Stimulated activated naive CD8-positive, alpha-beta T cell treated with anti-CD3 and anti-CD28 coated beads, Interleukin-15, amount 100 ng/mL, for 72 hours (primary cell): ENCODE measurements around the gene GNG8.
"Not testable (repeated sequence)": the region's sequence is repeated elsewhere in the genome, so short reads cannot be mapped to it uniquely, and the experiment has no call there.

Source experiments
- ATAC-seq: fragments of 150-1000 bp; cut with Tn5 transposase; 2 replicates; pipeline ENCODE4 v1.10.0; 2021; ENCODE audit warnings: mild to moderate bottlenecking, moderate library complexity
- DNase-seq, 2 donors: peaks; one replicate each; pipeline ENCODE4 v3.0.0; 2021 to 2022
- H3K27ac Mint-ChIP-seq, 2 donors: one replicate each; pipeline ENCODE4 v1.8.0; 2022; ENCODE audit warnings: mild to moderate bottlenecking in 2 of 2, mixed read lengths in 2 of 2, moderate library complexity in 2 of 2
- H3K27me3 Mint-ChIP-seq: one replicate; pipeline ENCODE4 v1.8.0; 2022; ENCODE audit warnings: mixed read lengths
- H3K4me1 Mint-ChIP-seq: one replicate; pipeline ENCODE4 v1.8.0; 2022; ENCODE audit warnings: mild to moderate bottlenecking, mixed read lengths
- H3K4me3 Mint-ChIP-seq, 2 donors: one replicate each; pipeline ENCODE4 v1.8.0; 2022; ENCODE audit warnings: mild to moderate bottlenecking in 2 of 2, mixed read lengths in 2 of 2, moderate library complexity in 1 of 2
- H3K9me3 Mint-ChIP-seq, 2 donors: one replicate each; pipeline ENCODE4 v1.8.0; 2022; ENCODE audit warnings: mixed read lengths in 2 of 2

GNG8 gene

DNA sequence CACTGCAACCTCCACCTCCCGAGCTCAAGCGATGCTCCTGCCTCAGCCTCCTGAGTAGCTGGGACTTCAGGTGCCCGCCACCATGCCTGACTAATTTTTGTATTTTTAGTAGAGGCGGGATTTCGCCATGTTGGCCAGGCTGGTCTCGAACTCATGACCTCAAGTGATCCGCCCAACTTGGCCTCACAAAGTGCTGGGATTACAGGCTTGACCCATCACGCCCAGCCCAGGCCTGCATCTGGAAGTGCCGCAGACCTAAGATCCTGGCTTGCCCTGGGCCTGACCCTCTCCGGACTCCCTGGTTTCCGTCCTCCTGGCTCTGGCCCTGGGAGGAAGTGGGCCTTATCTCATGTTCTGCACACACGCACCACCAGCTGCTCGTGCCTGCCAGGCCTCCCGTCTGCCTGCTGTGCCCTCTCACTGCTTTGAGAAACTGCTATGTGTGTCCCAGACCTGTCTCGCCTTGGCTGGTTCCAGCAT lies 6.4 kb downstream of the GNG8 start:
- DNase-seq (no peak), ATAC-seq (no peak)
- Mint-ChIP-seq H3K27ac (peak overlapping the region in 1 of 2 donors; percentile 29), H3K27me3 (no peaks in the 10 kb centered on the region), H3K4me3 (no peak overlapping the region), H3K4me1 (peaks cover 70% of the 10 kb centered on the region), H3K9me3 (no peaks in the 10 kb centered on the region)

DNA sequence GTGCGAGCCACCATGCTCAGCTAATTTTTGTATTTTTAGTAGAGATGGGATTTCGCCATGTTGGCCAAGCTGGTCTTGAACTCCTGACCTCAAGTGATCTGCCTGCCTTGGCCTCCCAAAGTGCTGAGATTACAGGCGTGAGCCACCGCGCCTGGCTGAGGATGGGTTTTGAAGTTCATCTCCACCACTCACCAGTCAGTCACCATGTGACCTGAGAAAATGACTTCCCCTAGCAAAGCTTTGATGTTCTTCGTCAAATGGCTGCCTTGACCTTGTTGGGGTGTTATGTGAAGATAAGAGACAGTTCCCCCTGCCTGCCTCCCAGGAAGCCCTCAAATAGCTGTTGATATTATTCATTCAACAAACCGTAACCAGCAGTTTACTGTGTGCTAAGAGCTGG lies 7.0 kb downstream of the GNG8 start:
- not testable (repeated sequence) for DNase-seq, H3K9me3 Mint-ChIP-seq, H3K27me3 Mint-ChIP-seq, H3K4me3 Mint-ChIP-seq, ATAC-seq
- peak overlapping the region in 1 of 2 donors; percentile 35 for H3K27ac Mint-ChIP-seq
- H3K4me1 Mint-ChIP-seq, result peaks cover 76% of the 10 kb centered on the region

DNA sequence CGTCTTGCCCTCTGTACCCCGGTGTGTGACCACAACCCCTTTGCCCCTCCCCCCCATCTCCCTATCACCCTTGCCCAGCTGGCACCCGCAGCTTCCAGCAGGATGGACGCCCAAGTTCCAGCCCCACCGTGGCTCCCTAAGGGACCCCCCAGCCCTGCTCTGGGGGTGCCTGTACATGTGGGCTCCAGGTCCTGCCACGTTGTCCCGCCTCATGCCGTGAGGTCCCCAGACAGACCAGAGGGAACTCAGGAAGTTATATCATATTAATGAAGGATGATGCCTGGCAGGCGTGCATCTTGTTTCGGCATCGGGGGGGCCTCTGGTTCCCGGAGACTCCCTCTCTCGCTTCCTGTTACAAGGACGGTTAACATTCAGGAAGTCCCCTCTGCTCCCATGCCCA lies 9.6 kb downstream of the GNG8 start:
- no peak overlapping the region for H3K4me3 Mint-ChIP-seq
- H3K27ac Mint-ChIP-seq, result peak overlapping the region in 1 of 2 donors; percentile 79
- ATAC-seq (no peak), DNase-seq (no peak)
- H3K9me3 Mint-ChIP-seq, result no peaks in the 10 kb centered on the region
- peaks cover 85% of the 10 kb centered on the region for H3K4me1 Mint-ChIP-seq
- no peaks in the 10 kb centered on the region for H3K27me3 Mint-ChIP-seq

DNA sequence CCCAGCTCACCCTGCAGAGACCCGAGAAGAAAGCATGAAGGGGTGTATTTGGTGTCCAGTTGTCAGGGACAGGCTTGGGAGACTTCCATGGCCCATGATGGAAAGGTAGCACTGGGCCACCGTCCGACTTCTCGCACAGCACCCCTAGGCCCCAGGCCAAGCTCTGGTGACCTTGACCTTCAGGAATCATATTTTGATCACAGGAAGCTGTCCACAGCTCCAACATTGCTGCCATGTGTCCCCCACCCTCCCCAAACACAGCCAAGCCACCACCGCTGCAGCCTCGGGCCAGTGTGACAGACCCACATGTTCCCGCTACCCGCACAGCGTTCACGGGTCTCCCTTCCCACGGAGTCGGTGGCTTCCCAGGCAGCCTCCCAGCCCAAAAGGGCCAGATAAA lies 10.3 kb downstream of the GNG8 start:
- Mint-ChIP-seq H3K4me3 (peak overlapping the region in 1 of 2 donors; percentile 91), H3K27ac (no peak overlapping the region), H3K27me3 (no peaks in the 10 kb centered on the region), H3K4me1 (peaks cover 87% of the 10 kb centered on the region), H3K9me3 (no peaks in the 10 kb centered on the region)
- no peak for ATAC-seq
- DNase-seq, result no peak

DNA sequence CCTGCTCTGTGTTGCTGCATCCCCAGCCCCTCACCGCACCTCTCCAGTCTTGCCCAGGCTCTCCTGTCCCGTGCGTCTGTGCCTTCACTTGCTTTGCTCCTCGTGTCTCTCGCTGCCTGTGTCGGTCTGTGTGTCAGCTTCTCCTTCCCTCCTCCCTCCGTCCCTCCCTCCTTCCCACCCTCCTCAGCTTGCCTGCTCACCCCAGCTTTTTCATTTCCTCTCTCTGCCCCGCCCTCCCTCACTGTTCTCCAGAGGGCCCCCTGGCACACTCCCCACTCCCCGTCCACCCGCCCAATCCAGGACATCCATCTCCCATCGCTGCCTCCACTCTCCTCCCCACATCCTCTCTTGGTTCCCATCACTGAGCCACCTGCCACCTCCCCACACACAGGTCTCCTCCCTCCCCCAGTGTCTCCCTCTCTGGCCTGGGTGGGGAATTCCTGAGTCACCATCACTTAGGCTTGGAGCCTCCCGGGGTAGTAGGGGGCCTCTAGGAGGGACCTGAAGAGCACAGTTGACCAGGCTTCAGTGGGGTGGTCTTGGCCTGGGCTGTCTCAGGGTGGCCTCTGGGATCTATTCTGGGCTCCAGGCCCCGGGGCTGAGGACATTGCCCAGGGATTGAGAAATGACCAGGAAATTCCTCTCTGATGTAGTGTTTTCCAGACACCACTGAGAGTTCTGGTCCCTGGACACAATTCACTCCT lies 10.9 kb downstream of the GNG8 start, which contains the start of gene PTGIR:
Gene PTGIR (minus strand): TSS at position 132 of the 704 bp plus-strand sequence. CDS start 864 bp downstream, outside the sequence.
- DNase-seq (no peak), ATAC-seq (peak; percentile 55)
- peak within 1 kb of the TSS; percentile 89 to 91 for H3K4me3 Mint-ChIP-seq
- H3K27me3 Mint-ChIP-seq, result no peaks in the 10 kb centered on the region
- no peaks in the 10 kb centered on the region for H3K9me3 Mint-ChIP-seq
- H3K4me1 Mint-ChIP-seq, result peaks cover 88% of the 10 kb centered on the region
- H3K27ac Mint-ChIP-seq, result peak within 1 kb of the TSS; percentile 59 to 96

DNA sequence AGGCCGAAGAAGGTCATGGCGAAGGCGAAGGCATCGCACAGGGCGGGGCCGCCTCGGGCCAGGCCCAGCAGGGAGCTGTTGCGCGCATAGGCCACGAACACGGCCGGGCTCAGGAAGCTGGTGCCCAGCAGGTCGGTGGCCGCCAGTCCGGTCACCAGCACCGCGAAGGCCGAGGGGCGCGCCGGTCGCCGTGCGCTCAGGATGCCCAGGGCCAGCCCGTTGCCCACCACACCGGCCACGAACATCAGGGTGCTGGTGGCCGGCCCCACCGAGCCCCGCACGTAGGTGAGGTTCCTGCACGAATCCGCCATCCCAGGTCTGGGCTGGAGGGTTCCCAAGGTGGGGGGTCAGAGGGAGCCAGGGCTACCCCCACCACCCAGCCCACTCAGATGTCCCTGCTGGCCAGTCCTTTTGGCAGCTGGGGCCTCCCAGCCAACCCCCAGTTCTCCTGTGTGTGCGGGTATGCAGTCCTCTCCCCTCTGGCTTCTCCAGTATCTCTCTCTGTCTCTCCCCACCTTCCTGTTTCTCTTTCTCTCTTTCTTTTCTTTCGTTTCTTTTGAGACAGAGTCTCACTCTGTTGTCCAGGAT lies 12.0 kb downstream of the GNG8 start:
- Mint-ChIP-seq H3K27me3 (no peaks in the 10 kb centered on the region), H3K27ac (peak overlapping the region in 1 of 2 donors; percentile 96), H3K9me3 (no peaks in the 10 kb centered on the region), H3K4me1 (peaks cover 91% of the 10 kb centered on the region), H3K4me3 (peak overlapping the region; percentile 89 to 91)
- DNase-seq, result no peak
- no peak for ATAC-seq

DNA sequence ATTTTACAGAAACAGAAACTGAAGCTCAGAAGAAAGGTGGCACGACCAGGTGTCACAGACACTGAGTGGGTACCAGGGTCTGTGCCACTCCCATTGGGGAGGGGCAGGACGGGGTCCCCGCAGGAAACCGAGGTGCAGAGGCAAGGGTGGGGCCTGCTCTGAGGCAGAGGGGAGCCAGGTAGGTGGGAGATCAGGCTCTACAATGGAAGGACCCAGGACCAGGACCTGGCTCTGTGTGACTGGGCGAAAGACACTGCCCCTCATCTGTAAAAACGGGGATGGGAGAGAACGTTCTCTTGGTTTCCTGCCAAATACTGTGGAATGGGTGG lies 13.9 kb downstream of the GNG8 start:
- Mint-ChIP-seq H3K27ac (peak overlapping the region; percentile 84 to 89), H3K27me3 (no peaks in the 10 kb centered on the region), H3K4me3 (peak overlapping the region; percentile 83 to 94), H3K4me1 (peaks cover 87% of the 10 kb centered on the region), H3K9me3 (no peaks in the 10 kb centered on the region)
- ATAC-seq (no peak), DNase-seq (no peak)

DNA sequence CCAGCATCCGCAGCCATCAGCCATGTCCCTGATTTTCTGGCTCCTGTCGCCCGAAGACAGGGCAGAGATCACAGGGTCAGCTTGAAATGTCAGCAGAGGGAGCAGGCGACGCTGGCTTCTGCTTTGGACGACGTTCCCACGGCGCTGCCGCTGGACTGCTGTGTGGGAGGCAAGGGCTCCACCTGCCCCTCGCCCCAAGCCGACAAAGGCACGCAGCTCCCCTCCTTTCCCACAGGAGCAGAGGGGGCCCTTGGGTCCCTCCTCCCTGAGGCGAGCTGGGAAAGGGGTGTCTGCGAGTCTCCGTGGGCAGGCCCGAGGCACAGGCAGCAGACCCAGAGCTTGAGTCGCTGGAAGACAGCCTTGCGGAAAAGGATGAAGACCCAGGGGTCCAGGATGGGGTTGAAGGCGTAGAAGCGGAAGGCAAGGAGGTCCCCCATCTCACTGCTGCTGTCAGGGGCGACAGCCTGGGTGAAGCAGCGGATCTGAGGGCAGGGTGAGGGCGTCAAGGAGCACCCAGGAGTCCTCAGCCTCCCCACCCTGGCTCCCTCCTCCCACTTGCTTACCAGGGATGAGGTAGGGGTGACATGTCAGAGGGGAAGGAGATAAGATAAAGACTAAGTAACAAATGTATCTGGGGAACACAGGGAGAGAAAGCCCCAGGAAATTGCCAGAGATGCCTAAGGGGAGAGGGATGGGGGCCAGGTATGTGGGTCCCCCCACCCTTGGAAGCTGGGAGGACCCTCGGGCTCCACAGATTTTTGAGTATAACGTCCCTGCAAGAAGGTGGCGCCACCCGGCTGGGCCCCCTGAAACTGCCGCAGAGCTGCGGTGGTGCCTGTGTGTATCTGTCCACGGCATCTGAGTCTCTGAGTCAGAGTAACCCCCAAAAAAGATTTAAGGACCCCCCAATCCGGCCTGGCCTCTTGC lies 14.5 kb downstream of the GNG8 start:
- Mint-ChIP-seq H3K9me3 (no peaks in the 10 kb centered on the region), H3K27me3 (no peaks in the 10 kb centered on the region), H3K4me3 (peak overlapping the region; percentile 83 to 94), H3K27ac (peak overlapping the region; percentile 89 to 91), H3K4me1 (peaks cover 87% of the 10 kb centered on the region)
- DNase-seq (no peak), ATAC-seq (no peak)

DNA sequence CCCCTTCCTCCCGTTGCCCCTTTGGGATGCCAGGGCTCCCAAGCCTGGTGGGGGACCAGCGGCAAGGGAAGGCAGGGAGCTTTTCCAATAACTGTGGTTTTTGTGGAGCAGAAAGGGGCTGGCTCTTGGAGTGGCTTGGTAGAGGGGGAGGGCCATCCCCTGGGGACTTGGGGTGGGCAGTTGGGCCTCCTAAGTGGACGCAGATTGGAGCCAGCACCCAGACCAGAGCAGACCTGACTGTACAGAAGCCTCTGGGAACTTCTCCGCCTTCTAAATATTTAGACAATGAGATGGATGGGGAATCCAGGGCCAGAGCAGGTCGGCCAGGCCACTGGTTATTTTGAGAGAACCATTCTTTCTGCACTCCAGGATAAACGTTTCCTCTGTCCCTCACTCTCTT lies 15.3 kb downstream of the GNG8 start:
- ATAC-seq, result no peak
- Mint-ChIP-seq H3K4me3 (peak overlapping the region; percentile 83 to 94), H3K27ac (no peak overlapping the region), H3K27me3 (no peaks in the 10 kb centered on the region), H3K9me3 (no peaks in the 10 kb centered on the region), H3K4me1 (peaks cover 87% of the 10 kb centered on the region)
- DNase-seq, result no peak

DNA sequence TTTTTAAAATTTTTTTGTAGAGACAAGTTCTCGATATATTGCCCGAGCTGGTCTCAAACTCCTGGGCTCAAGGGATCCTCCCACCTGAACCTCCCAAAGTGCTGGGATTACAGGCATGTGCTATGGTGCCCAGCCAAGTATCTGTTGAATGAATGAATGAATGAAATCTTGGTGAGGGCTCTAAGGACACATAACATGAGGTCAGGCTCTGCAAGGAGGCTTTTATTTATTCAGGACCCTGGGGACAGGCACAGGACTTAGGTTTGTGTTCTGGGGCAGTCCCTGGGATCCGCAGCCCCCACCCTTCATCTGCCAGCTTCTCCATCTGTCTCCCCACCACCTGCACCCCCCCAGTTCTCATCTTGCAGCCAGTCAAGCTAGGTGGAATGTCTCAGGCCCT lies 15.7 kb downstream of the GNG8 start:
- Mint-ChIP-seq H3K27ac (peak overlapping the region; percentile 94), H3K4me1 (peaks cover 86% of the 10 kb centered on the region), H3K9me3 (no peaks in the 10 kb centered on the region), H3K4me3 (peak overlapping the region; percentile 83 to 94), H3K27me3 (no peaks in the 10 kb centered on the region)
- DNase-seq (no peak), ATAC-seq (no peak)

DNA sequence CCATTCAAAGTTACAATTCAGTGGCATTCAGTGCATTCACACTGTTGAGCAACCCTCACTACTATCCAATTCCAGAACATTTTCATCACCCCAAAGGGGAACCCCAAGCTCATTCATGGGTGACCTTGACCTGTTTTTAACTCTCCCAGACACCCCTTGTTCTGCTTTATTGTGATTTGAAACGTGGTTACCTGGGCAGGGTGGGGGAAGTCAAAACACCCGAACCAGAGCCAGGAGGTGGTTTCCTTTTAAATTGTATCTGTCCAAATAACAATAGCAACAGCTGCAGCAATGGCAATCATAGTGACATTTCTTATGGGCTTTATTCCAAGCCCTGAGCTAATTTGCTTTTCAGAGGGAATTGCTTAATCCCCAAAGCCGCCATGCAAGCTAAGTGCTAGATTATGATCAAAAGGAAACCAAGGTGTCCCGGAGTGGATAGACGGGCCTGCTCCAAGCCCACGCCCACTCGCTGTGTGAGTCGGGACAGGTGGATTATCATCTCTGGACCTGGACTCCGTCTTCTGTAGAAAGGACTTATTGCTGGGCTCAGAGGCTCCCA lies 17.3 kb downstream of the GNG8 start:
- H3K9me3 Mint-ChIP-seq, result no peaks in the 10 kb centered on the region
- peak overlapping the region; percentile 83 to 94 for H3K4me3 Mint-ChIP-seq
- H3K4me1 Mint-ChIP-seq, result peaks cover 87% of the 10 kb centered on the region
- DNase-seq (peak in 1 of 2 donors; percentile 59), ATAC-seq (peak; percentile 22)
- H3K27me3 Mint-ChIP-seq, result no peaks in the 10 kb centered on the region
- peak overlapping the region; percentile 94 for H3K27ac Mint-ChIP-seq

DNA sequence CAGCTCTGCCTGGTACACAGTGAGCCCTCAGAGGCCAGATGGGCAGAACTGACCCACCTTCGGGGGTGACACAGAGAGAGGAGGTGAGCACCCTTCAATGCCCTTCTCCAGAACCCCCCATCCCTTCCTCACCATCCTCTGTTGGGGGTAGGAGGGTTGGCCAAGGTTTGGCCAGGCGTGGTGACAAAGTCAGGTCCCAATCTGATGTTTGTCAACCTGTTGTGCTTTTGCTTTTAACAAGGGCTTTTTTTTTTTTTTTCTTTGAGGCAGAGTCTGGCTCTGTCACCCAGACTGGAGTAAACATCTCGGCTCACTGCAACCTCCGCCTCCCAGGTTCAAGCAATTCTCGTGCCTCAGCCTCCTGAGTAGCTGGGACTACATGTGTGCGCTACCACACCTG lies 18.4 kb downstream of the GNG8 start:
- H3K27me3 Mint-ChIP-seq, result no peaks in the 10 kb centered on the region
- DNase-seq (peak in 1 of 2 donors; percentile 54), ATAC-seq (peak; percentile 3)
- H3K4me3 Mint-ChIP-seq, result peak overlapping the region; percentile 83 to 84
- no peaks in the 10 kb centered on the region for H3K9me3 Mint-ChIP-seq
- peak overlapping the region in 1 of 2 donors; percentile 25 for H3K27ac Mint-ChIP-seq
- peaks cover 88% of the 10 kb centered on the region for H3K4me1 Mint-ChIP-seq

DNA sequence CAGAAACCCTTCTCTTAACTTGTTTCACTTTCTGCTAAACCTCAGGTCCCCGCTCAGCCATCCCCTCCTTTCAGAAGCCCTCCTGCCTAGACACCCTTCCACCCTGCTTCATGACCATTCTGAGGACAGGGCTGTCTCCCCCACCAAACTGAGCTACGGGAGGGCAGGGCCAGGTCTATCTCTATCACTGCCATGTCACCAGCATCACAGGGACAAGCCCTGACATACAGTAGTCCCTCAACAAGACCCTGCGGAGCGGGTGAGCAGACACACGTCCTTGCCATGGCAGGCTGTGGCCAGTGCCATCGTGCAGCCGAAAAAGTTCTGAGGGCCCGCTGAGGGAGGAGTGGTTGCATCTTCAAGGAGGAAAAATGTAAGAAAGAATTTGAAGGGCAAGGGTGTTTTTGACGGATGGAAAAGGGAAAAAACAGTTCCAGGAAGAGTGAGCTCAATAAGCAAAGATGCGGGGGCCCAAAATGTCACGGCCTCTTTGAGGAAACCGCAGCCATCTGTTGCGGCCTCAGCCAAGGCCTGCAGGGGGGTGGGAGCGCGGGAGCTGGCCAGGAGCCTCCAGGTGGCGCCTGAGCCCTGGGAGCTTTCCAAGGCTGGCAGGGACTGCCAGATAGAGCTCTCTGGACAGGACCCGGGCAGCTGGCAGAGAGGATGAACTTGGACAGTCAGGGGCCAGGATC lies 19.2 kb downstream of the GNG8 start:
- ATAC-seq (peak; percentile 50), DNase-seq (peak in 1 of 2 donors; percentile 75)
- H3K9me3 Mint-ChIP-seq, result no peaks in the 10 kb centered on the region
- H3K4me1 Mint-ChIP-seq, result peaks cover 88% of the 10 kb centered on the region
- H3K4me3 Mint-ChIP-seq, result peak overlapping the region; percentile 83 to 84
- no peaks in the 10 kb centered on the region for H3K27me3 Mint-ChIP-seq
- H3K27ac Mint-ChIP-seq, result peak overlapping the region; percentile 90 to 92

DNA sequence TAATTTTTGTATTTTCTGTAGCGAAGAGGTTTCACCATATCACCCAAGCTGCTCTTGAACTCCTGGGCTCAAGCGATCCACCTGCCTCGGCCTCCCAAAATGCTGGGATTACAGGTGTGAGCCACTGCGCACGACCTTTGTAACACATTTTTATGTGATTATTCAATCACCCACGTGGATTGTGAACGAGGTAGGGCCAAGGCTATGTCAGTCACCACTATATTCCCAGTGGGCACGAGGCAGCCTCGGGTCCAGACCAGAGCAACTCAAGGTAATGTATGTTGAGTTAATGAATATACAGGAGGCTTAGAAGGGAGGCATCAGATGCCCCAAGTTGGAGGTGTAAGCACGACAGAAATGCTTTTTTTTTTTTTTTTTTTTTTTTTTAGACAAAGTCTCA lies 20.0 kb downstream of the GNG8 start:
- Mint-ChIP-seq H3K27ac (no peak overlapping the region), H3K9me3 (no peaks in the 10 kb centered on the region), H3K27me3 (no peaks in the 10 kb centered on the region), H3K4me3 (peak overlapping the region; percentile 83 to 84), H3K4me1 (peaks cover 88% of the 10 kb centered on the region)
- DNase-seq, result no peak
- no peak for ATAC-seq
